Measurements from ENCODE around the gene CYP46A1. TPM values are rescaled to one million over a fixed set of nuclear protein-coding genes. Genes with fewer than 3 reads are reported as not detected.
A peak's percentile ranks its signal among the peaks of the same experiment; 100 is the strongest.

The CYP46A1 gene
- total RNA-seq, 1 experiment from 2014 or later = 0.36 TPM

DNA sequence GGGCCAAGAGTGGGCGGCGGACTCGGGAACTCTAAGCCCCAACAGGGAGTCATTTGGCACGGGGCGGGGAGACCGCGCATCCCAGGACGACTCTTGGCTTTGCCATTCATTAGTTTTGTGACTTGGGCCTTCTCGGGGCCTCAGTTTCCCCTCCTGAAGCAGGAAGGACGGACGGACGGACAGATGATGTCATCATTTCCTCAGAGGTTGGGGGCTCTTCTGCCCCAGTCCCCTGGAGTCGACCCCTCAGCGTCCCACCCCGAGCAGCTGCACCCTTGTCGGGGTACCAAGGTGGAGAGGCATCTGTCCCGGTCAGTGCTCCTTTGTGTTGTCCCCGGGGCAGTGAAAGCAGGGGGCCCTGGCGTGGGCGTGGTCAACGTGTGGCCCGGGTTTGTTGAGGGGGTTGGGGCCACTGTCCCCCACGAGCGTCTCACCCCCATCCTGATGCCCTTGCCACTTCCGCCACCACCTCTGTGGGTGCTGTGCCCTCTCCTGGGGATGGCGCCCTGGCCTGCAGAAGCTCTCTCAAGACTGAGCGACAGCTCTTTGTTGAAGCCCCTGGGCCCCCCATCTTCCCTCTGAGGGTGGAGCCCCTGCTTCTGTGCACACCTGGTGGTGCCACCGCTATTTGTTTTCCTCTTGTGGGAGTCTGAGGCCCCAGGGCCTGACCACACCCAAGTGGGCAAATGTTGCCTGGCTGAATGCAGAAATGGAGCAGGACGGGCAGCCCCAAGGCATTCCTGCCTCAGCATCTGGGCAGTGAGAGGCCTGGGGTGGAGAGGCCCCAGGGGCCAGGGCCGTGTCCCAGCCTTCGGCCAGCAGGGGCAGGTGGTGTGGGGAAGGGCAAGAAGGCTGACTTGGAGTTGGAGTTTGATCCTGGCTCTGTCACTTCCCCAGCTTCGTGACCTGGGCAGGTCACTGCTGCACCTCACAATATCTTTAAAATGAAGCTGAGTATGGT lies 38.3 kb upstream of the CYP46A1 start:
- TF ChIP-seq, protein P1, sequence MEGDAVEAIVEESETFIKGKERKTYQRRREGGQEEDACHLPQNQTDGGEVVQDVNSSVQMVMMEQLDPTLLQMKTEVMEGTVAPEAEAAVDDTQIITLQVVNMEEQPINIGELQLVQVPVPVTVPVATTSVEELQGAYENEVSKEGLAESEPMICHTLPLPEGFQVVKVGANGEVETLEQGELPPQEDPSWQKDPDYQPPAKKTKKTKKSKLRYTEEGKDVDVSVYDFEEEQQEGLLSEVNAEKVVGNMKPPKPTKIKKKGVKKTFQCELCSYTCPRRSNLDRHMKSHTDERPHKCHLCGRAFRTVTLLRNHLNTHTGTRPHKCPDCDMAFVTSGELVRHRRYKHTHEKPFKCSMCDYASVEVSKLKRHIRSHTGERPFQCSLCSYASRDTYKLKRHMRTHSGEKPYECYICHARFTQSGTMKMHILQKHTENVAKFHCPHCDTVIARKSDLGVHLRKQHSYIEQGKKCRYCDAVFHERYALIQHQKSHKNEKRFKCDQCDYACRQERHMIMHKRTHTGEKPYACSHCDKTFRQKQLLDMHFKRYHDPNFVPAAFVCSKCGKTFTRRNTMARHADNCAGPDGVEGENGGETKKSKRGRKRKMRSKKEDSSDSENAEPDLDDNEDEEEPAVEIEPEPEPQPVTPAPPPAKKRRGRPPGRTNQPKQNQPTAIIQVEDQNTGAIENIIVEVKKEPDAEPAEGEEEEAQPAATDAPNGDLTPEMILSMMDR (IDR thresholded peaks at IDR 0.05) = no peak
- TF ChIP-seq, protein P2, sequence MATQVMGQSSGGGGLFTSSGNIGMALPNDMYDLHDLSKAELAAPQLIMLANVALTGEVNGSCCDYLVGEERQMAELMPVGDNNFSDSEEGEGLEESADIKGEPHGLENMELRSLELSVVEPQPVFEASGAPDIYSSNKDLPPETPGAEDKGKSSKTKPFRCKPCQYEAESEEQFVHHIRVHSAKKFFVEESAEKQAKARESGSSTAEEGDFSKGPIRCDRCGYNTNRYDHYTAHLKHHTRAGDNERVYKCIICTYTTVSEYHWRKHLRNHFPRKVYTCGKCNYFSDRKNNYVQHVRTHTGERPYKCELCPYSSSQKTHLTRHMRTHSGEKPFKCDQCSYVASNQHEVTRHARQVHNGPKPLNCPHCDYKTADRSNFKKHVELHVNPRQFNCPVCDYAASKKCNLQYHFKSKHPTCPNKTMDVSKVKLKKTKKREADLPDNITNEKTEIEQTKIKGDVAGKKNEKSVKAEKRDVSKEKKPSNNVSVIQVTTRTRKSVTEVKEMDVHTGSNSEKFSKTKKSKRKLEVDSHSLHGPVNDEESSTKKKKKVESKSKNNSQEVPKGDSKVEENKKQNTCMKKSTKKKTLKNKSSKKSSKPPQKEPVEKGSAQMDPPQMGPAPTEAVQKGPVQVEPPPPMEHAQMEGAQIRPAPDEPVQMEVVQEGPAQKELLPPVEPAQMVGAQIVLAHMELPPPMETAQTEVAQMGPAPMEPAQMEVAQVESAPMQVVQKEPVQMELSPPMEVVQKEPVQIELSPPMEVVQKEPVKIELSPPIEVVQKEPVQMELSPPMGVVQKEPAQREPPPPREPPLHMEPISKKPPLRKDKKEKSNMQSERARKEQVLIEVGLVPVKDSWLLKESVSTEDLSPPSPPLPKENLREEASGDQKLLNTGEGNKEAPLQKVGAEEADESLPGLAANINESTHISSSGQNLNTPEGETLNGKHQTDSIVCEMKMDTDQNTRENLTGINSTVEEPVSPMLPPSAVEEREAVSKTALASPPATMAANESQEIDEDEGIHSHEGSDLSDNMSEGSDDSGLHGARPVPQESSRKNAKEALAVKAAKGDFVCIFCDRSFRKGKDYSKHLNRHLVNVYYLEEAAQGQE (IDR thresholded peaks at IDR 0.05; ENCODE audit: insufficient read depth in 1 of 2, low read depth in 2 of 2, low read length in 1 of 2) = no peak
- TF ChIP-seq SIN3A (IDR thresholded peaks at IDR 0.05; ENCODE audit: borderline replicate concordance, insufficient read depth, low read depth, low read length) (no peak), TCF7L2 (IDR thresholded peaks at IDR 0.05; ENCODE audit: low read depth, low read length) (no peak), POLR2AphosphoS5 (IDR thresholded peaks at IDR 0.05; ENCODE audit: low read depth, low read length) (no peak)
- intact Hi-C loops (cut with micrococcal nuclease; ENCODE audit: unreplicated experiment) (no loop called here), in situ Hi-C loops (cut with HindIII; ENCODE audit: low pct_unique_long_range_greater_than_20kb, low sequenced_read_pairs) (no loop called here)
- no peaks in the 10 kb centered on the region for H3K4me1 ChIP-seq (ENCODE audit: control insufficient read depth, insufficient read depth, low read length)
- no peaks in the 10 kb centered on the region for H3K27me3 ChIP-seq (ENCODE audit: control insufficient read depth, insufficient read depth, low read length)
- DNase-seq (ENCODE audit: low read depth, low spot score) = no peak
- H3K9me3 ChIP-seq (ENCODE audit: control insufficient read depth, insufficient read depth, low read depth, low read length) = no peaks in the 10 kb centered on the region
- POLR2A ChIA-PET = no interaction called here
- H3K27ac ChIP-seq (ENCODE audit: low read length) = no peak overlapping the region
- no TSS peak for BruUV-seq (replicated peaks)
- CTCF ChIA-PET = no interaction called here
- peak; percentile 24; the same call in 1 of the 2 replicates for ATAC-seq
- H3K4me3 ChIP-seq (ENCODE audit: low read depth in 2 of 2, low read length in 2 of 2) = peak overlapping the region; percentile 37 to 45
- no peaks in the 10 kb centered on the region for H3K36me3 ChIP-seq (ENCODE audit: control insufficient read depth, insufficient read depth, low read length)

DNA sequence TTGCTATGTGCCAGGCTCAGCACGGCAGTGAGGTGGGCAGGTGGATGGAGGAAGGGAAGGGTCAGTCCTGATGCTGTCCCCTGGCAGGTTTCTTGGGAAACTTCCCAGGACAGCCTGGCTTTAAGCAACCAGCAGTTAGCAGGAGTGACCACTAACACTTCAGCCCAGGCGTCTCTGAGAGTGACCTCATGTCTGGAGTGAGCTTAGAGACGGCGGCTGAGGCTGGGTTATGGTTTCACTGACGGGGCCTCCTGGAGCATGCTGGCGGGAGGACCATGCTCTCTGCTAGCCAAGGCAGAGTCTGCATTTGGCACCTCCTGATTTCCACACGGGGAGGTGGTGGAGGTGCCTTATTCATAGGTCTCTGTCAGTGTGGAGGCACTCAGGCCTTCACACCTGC lies 36.7 kb upstream of the CYP46A1 start:
- no peaks in the 10 kb centered on the region for H3K4me1 ChIP-seq (ENCODE audit: control insufficient read depth, insufficient read depth, low read length)
- intact Hi-C loops (cut with micrococcal nuclease; ENCODE audit: unreplicated experiment) (no loop called here), in situ Hi-C loops (cut with HindIII; ENCODE audit: low pct_unique_long_range_greater_than_20kb, low sequenced_read_pairs) (no loop called here)
- BruUV-seq (replicated peaks) = no TSS peak
- no peaks in the 10 kb centered on the region for H3K9me3 ChIP-seq (ENCODE audit: control insufficient read depth, insufficient read depth, low read depth, low read length)
- POLR2A ChIA-PET = no interaction called here
- no peaks in the 10 kb centered on the region for H3K36me3 ChIP-seq (ENCODE audit: control insufficient read depth, insufficient read depth, low read length)
- DNase-seq (ENCODE audit: low read depth, low spot score) (no peak), ATAC-seq (no peak)
- CTCF ChIA-PET = no interaction called here
- H3K4me3 ChIP-seq (ENCODE audit: low read depth in 2 of 2, low read length in 2 of 2) = no peak overlapping the region
- no peak overlapping the region for H3K27ac ChIP-seq (ENCODE audit: low read length)
- TF ChIP-seq, protein P1 (IDR thresholded peaks at IDR 0.05) = no peak
- TF ChIP-seq, protein P2 (IDR thresholded peaks at IDR 0.05; ENCODE audit: insufficient read depth in 1 of 2, low read depth in 2 of 2, low read length in 1 of 2) = no peak
- TF ChIP-seq TCF7L2 (IDR thresholded peaks at IDR 0.05; ENCODE audit: low read depth, low read length) (no peak), POLR2AphosphoS5 (IDR thresholded peaks at IDR 0.05; ENCODE audit: low read depth, low read length) (no peak), SIN3A (IDR thresholded peaks at IDR 0.05; ENCODE audit: borderline replicate concordance, insufficient read depth, low read depth, low read length) (no peak)
- H3K27me3 ChIP-seq (ENCODE audit: control insufficient read depth, insufficient read depth, low read length) = no peaks in the 10 kb centered on the region

All from Panc1 (cell line).